ENCODE measurements around the gene CNPY3.

Gene CNPY3

GRCh38 chr6:42969431-42969830 is 40.2 kb downstream of the CNPY3 start:
- DNase-seq (no peak), ATAC-seq (replicated peaks) (no peak)
- Mint-ChIP-seq H3K36me3 (ENCODE audit: insufficient read depth) (peaks cover 4% of the 10 kb centered on the region), H3K4me1 (ENCODE audit: low read depth in 2 of 2) (peaks cover 4 to 9% of the 10 kb centered on the region in 2 donors), H3K9me3 (no peaks in the 10 kb centered on the region), H3K4me3 (no peak overlapping the region), H3K27me3 (no peaks in the 10 kb centered on the region), H3K27ac (no peak overlapping the region)

GRCh38 chr6:42969934-42970333 is 40.7 kb downstream of the CNPY3 start:
- peaks cover 4 to 9% of the 10 kb centered on the region in 2 donors for H3K4me1 Mint-ChIP-seq (ENCODE audit: low read depth in 2 of 2)
- no peaks in the 10 kb centered on the region for H3K9me3 Mint-ChIP-seq
- DNase-seq (no peak), ATAC-seq (replicated peaks) (no peak)
- no peak overlapping the region for H3K27ac Mint-ChIP-seq
- no peaks in the 10 kb centered on the region for H3K36me3 Mint-ChIP-seq (ENCODE audit: insufficient read depth)
- no peaks in the 10 kb centered on the region for H3K27me3 Mint-ChIP-seq
- no peak overlapping the region for H3K4me3 Mint-ChIP-seq

GRCh38 chr6:42970871-42971612 is 41.8 kb downstream of the CNPY3 start:
- no peak for ATAC-seq (replicated peaks)
- Mint-ChIP-seq H3K4me1 (ENCODE audit: low read depth in 2 of 2) (peaks cover 9 to 10% of the 10 kb centered on the region in 2 donors), H3K27ac (peak overlapping the region in 1 of 2 donors; percentile 44), H3K27me3 (no peaks in the 10 kb centered on the region), H3K9me3 (no peaks in the 10 kb centered on the region), H3K4me3 (no peak overlapping the region), H3K36me3 (ENCODE audit: insufficient read depth) (no peaks in the 10 kb centered on the region)
- DNase-seq = no peak

GRCh38 chr6:42971746-42972327 is 42.6 kb downstream of the CNPY3 start:
- no peak for DNase-seq
- Mint-ChIP-seq H3K4me3 (no peak overlapping the region), H3K4me1 (ENCODE audit: low read depth in 2 of 2) (peaks cover 12 to 13% of the 10 kb centered on the region in 2 donors), H3K36me3 (ENCODE audit: insufficient read depth) (no peaks in the 10 kb centered on the region), H3K9me3 (no peaks in the 10 kb centered on the region), H3K27ac (peak overlapping the region in 1 of 2 donors; percentile 44), H3K27me3 (no peaks in the 10 kb centered on the region)
- ATAC-seq (replicated peaks) = no peak

GRCh38 chr6:42973926-42974325 is 44.6 kb downstream of the CNPY3 start:
- H3K27me3 Mint-ChIP-seq = no peaks in the 10 kb centered on the region
- H3K27ac Mint-ChIP-seq = no peak overlapping the region
- DNase-seq = no peak
- H3K4me3 Mint-ChIP-seq = no peak overlapping the region
- ATAC-seq (replicated peaks) = no peak
- H3K4me1 Mint-ChIP-seq (ENCODE audit: low read depth in 2 of 2) = peaks cover 21 to 24% of the 10 kb centered on the region in 2 donors
- H3K9me3 Mint-ChIP-seq = no peaks in the 10 kb centered on the region
- peaks cover 11% of the 10 kb centered on the region for H3K36me3 Mint-ChIP-seq (ENCODE audit: insufficient read depth)

GRCh38 chr6:42974919-42975505 is 45.7 kb downstream of the CNPY3 start:
- no peak for ATAC-seq (replicated peaks)
- DNase-seq = no peak
- H3K4me1 Mint-ChIP-seq (ENCODE audit: low read depth in 2 of 2) = peaks cover 31 to 34% of the 10 kb centered on the region in 2 donors
- peak overlapping the region in 1 of 2 donors; percentile 53 for H3K27ac Mint-ChIP-seq
- peaks cover 18% of the 10 kb centered on the region for H3K36me3 Mint-ChIP-seq (ENCODE audit: insufficient read depth)
- H3K4me3 Mint-ChIP-seq = no peak overlapping the region
- no peaks in the 10 kb centered on the region for H3K27me3 Mint-ChIP-seq
- no peaks in the 10 kb centered on the region for H3K9me3 Mint-ChIP-seq

GRCh38 chr6:42978487-42978838 is 49.2 kb downstream of the CNPY3 start:
- H3K27me3 Mint-ChIP-seq = no peaks in the 10 kb centered on the region
- DNase-seq (peak in 1 of 3 experiments; percentile 20), ATAC-seq (replicated peaks) (no peak)
- peak overlapping the region; percentile 96 to 97 for H3K27ac Mint-ChIP-seq
- H3K4me3 Mint-ChIP-seq = peak overlapping the region; percentile 93 to 94
- peaks cover 21% of the 10 kb centered on the region for H3K36me3 Mint-ChIP-seq (ENCODE audit: insufficient read depth)
- H3K4me1 Mint-ChIP-seq (ENCODE audit: low read depth in 2 of 2) = peaks cover 31 to 34% of the 10 kb centered on the region in 2 donors
- no peaks in the 10 kb centered on the region for H3K9me3 Mint-ChIP-seq

GRCh38 chr6:42978839-42979522 is 49.7 kb downstream of the CNPY3 start, which contains the start of gene PEX6:
Gene PEX6, minus strand, starts transcription at chr6:42979181. Its CDS starts 31 bp downstream, at chr6:42979150.
- Mint-ChIP-seq H3K9me3 (no peaks in the 10 kb centered on the region), H3K27me3 (no peaks in the 10 kb centered on the region), H3K4me1 (ENCODE audit: low read depth in 2 of 2) (peaks cover 36% of the 10 kb centered on the region in 2 donors), H3K4me3 (peak within 1 kb of the TSS; percentile 93 to 94), H3K27ac (peak within 1 kb of the TSS; percentile 96 to 97), H3K36me3 (ENCODE audit: insufficient read depth) (peaks cover 23% of the 10 kb centered on the region)
- DNase-seq (peak; percentile 87 to 94 (median 92)), ATAC-seq (replicated peaks) (peak; percentile 95)

- H3K27ac Mint-ChIP-seq = peak overlapping the region; percentile 96 to 97
- peak overlapping the region; percentile 93 to 94 for H3K4me3 Mint-ChIP-seq
- H3K9me3 Mint-ChIP-seq = no peaks in the 10 kb centered on the region
- DNase-seq = no peak
- peaks cover 39 to 40% of the 10 kb centered on the region in 2 donors for H3K4me1 Mint-ChIP-seq (ENCODE audit: low read depth in 2 of 2)
- H3K36me3 Mint-ChIP-seq (ENCODE audit: insufficient read depth) = peaks cover 27% of the 10 kb centered on the region
- ATAC-seq (replicated peaks) = peak; percentile 8
- no peaks in the 10 kb centered on the region for H3K27me3 Mint-ChIP-seq
Measured at GRCh38 chr6:42979523-42980177, 50.4 kb downstream of the CNPY3 start.

- no peaks in the 10 kb centered on the region for H3K27me3 Mint-ChIP-seq
- no peak overlapping the region for H3K4me3 Mint-ChIP-seq
- no peak for DNase-seq
- ATAC-seq (replicated peaks) = no peak
- peaks cover 53 to 54% of the 10 kb centered on the region in 2 donors for H3K4me1 Mint-ChIP-seq (ENCODE audit: low read depth in 2 of 2)
- no peak overlapping the region for H3K27ac Mint-ChIP-seq
- H3K36me3 Mint-ChIP-seq (ENCODE audit: insufficient read depth) = peaks cover 39% of the 10 kb centered on the region
- H3K9me3 Mint-ChIP-seq = no peaks in the 10 kb centered on the region
Measured at GRCh38 chr6:42981836-42982235, 52.6 kb downstream of the CNPY3 start.

GRCh38 chr6:42984001-42984923 is 55.0 kb downstream of the CNPY3 start, which contains the start of gene PPP2R5D:
Gene PPP2R5D, plus strand, starts transcription at chr6:42984570. Its CDS starts 108 bp downstream, at chr6:42984678.
- no peaks in the 10 kb centered on the region for H3K27me3 Mint-ChIP-seq
- H3K4me3 Mint-ChIP-seq = peak within 1 kb of the TSS; percentile 87 to 97
- peaks cover 56 to 59% of the 10 kb centered on the region in 2 donors for H3K4me1 Mint-ChIP-seq (ENCODE audit: low read depth in 2 of 2)
- ATAC-seq (replicated peaks) (peak; percentile 91), DNase-seq (peak; percentile 97 to 98 (median 97))
- H3K27ac Mint-ChIP-seq = peak within 1 kb of the TSS; percentile 92 to 95
- peaks cover 26% of the 10 kb centered on the region for H3K36me3 Mint-ChIP-seq (ENCODE audit: insufficient read depth)
- no peaks in the 10 kb centered on the region for H3K9me3 Mint-ChIP-seq

GRCh38 chr6:42984924-42985475 is 55.7 kb downstream of the CNPY3 start:
- Mint-ChIP-seq H3K36me3 (ENCODE audit: insufficient read depth) (peaks cover 24% of the 10 kb centered on the region), H3K27ac (peak overlapping the region; percentile 92 to 95), H3K27me3 (no peaks in the 10 kb centered on the region), H3K4me3 (peak overlapping the region; percentile 87 to 97), H3K9me3 (no peaks in the 10 kb centered on the region), H3K4me1 (ENCODE audit: low read depth in 2 of 2) (peaks cover 49 to 54% of the 10 kb centered on the region in 2 donors)
- no peak for ATAC-seq (replicated peaks)
- DNase-seq = no peak
